Left lung (tissue), 10 donors: ENCODE data around the gene TNNI3. TPM values are rescaled to one million over a fixed set of nuclear protein-coding genes. Genes with fewer than 3 reads are reported as not detected.

ENCODE experiments used
- ATAC-seq: fragments of 200-7000 bp; cut with Tn5 transposase; one replicate; pipeline ENCODE4 v1.9.1; 2020; ENCODE audit warnings: moderate library complexity
- DNase-seq, 4 donors: peaks; one replicate each; pipeline ENCODE4 v3.0.0-alpha.2; 2013 to 2020
- H3K27ac ChIP-seq, 2 donors: fragments of 200-600 bp; sonication (generic) in 1 of 2; one replicate each; pipeline versions ENCODE4 v1.5.0 to v1.8.0; 2020 to 2021
- H3K27me3 ChIP-seq, 2 donors: fragments of 200-600 bp; sonication (generic) in 1 of 2; one replicate each; pipeline versions ENCODE4 v1.5.0 to v1.8.0; 2020 to 2021
- H3K36me3 ChIP-seq, 2 donors: fragments of 200-600 bp; sonication (generic) in 1 of 2; one replicate each; pipeline versions ENCODE4 v1.5.0 to v1.8.0; 2020 to 2021
- H3K4me1 ChIP-seq, 2 donors: fragments of 200-600 bp; one replicate each; pipeline ENCODE4 v1.8.0; 2021
- H3K4me3 ChIP-seq, 2 donors: fragments of 200-600 bp; sonication (generic) in 1 of 2; one replicate each; pipeline versions ENCODE4 v1.5.0 to v1.8.0; 2020 to 2021; ENCODE audit warnings: mild to moderate bottlenecking in 1 of 2
- H3K9me3 ChIP-seq, 2 donors: fragments of 200-600 bp; sonication (generic) in 1 of 2; one replicate each; pipeline versions ENCODE4 v1.5.0 to v1.8.0; 2020 to 2021
- CTCF ChIP-seq, 2 donors: fragments of 200-600 bp; sonication (generic) in 1 of 2; IDR thresholded peaks; one replicate each; pipeline versions ENCODE4 v1.5.0 to v1.8.0; 2021; ENCODE audit warnings: antibody characterized with exemption in 2 of 2
- intact Hi-C, 2 donors: fragments of 100-400 bp; cut with DNase I; formaldehyde crosslinking; loops; one replicate each; pipeline versions ENCODE4 v1.11.2 to v1.14.2; 2022
- polyA plus RNA-seq, 6 donors: library from polyadenylated mRNA; unstranded; fragments of 120-200 nt; gene quantifications; one replicate each; pipeline ENCODE4 v1.2.1, GENCODE V29; 2013; ENCODE audit not compliant: insufficient read length in 6 of 6
- total RNA-seq, 2 donors: library from RNA; stranded (reverse); fragmentation: NEBNext Ultra II Directional; extraction: Animal tissue kit (Norgen Biotek cat#: 25700); gene quantifications; one replicate each; pipeline ENCODE4 v1.2.1, GENCODE V29; 2021
- donor health status: DM: no; HTN: yes; CAD: no.
- donor health status: DM: no; HTN: no; CAD: no.

Gene TNNI3
- total and polyA plus RNA-seq, 8 donors: 0.75 to 1.6 (median 0.98) TPM; not detected in 1

DNA sequence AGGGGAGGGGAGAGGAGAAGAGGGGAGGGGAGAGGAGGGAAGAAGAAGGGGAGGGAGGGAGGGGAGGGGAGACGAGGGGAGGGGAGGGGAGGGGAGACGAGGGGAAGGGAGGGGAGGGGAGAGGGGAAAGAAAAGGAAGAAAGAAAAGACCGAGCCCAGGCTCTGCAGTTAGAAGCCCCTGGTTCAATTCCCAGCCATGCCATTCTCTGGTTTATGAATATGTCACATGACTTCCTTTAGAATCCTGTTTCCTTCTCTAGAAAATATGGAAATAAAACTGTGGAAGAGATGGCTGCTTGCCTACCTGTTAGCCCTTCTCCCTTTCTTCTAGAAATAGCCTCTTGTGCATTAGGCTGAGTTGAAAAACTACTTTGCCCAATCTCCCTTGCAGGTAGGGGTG, 22.8 kb downstream of the TNNI3 start:
- H3K9me3 ChIP-seq: no peaks in the 10 kb centered on the region
- peaks cover 9 to 90% of the 10 kb centered on the region in 2 donors for H3K27me3 ChIP-seq
- ATAC-seq: no peak
- H3K27ac ChIP-seq: no peak overlapping the region
- H3K4me3 ChIP-seq: no peak overlapping the region
- no peaks in the 10 kb centered on the region for H3K4me1 ChIP-seq
- intact Hi-C loops: no loop called here
- DNase-seq: no peak
- TF ChIP-seq CTCF (IDR thresholded peaks at IDR 0.05): no peak
- no peaks in the 10 kb centered on the region for H3K36me3 ChIP-seq

GRCh38 chr19:55133639-55134444, 23.7 kb downstream of the TNNI3 start:
- Histone ChIP-seq H3K27me3 (peaks cover 9 to 90% of the 10 kb centered on the region in 2 donors), H3K27ac (no peak overlapping the region), H3K4me1 (no peaks in the 10 kb centered on the region), H3K36me3 (no peaks in the 10 kb centered on the region), H3K4me3 (no peak overlapping the region), H3K9me3 (no peaks in the 10 kb centered on the region)
- DNase-seq (no peak), ATAC-seq (no peak)
- no peak for TF ChIP-seq CTCF (IDR thresholded peaks at IDR 0.05)
- intact Hi-C loops: no loop called here

GRCh38 chr19:55132453-55133129, 24.9 kb downstream of the TNNI3 start:
- ATAC-seq (peak; percentile 34), DNase-seq (no peak)
- no peaks in the 10 kb centered on the region for H3K9me3 ChIP-seq
- no peaks in the 10 kb centered on the region for H3K4me1 ChIP-seq
- no peak overlapping the region for H3K4me3 ChIP-seq
- no peaks in the 10 kb centered on the region for H3K36me3 ChIP-seq
- intact Hi-C loops: no loop called here
- H3K27me3 ChIP-seq: peaks cover 9 to 79% of the 10 kb centered on the region in 2 donors
- no peak for TF ChIP-seq CTCF (IDR thresholded peaks at IDR 0.05)
- no peak overlapping the region for H3K27ac ChIP-seq

DNA sequence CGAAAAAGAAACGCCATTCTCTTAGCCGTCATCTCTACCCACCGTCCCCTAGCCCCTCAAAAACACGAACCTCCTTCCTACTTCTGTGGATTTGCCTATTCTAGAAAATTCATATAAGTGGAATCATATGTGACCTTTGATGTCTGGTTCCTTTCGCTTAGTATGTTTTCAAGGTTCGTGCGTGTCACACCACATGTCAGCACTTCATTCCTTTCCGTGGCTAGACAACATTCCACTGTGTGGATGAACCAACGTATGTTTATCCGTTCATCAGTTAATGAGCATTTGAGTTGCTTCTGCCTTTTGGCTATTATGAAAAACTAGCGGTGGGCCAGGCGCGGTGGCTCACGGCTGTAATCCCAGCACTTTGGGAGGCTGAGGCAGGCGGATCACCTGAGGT, 26.1 kb downstream of the TNNI3 start:
- TF ChIP-seq CTCF (IDR thresholded peaks at IDR 0.05): no peak
- peaks cover 9 to 70% of the 10 kb centered on the region in 2 donors for H3K27me3 ChIP-seq
- H3K4me3 ChIP-seq: no peak overlapping the region
- H3K4me1 ChIP-seq: no peaks in the 10 kb centered on the region
- H3K36me3 ChIP-seq: no peaks in the 10 kb centered on the region
- H3K27ac ChIP-seq: no peak overlapping the region
- intact Hi-C loops: no loop called here
- ATAC-seq (no peak), DNase-seq (no peak)
- H3K9me3 ChIP-seq: no peaks in the 10 kb centered on the region

- DNase-seq: no peak
- H3K4me1 ChIP-seq: peaks cover 15 to 37% of the 10 kb centered on the region in 2 donors
- intact Hi-C loops: no loop called here
- H3K27ac ChIP-seq: no peak overlapping the region
- no peak for ATAC-seq
- H3K4me3 ChIP-seq: peak overlapping the region in 1 of 2 donors; percentile 91
- no peak for TF ChIP-seq CTCF (IDR thresholded peaks at IDR 0.05)
- no peaks in the 10 kb centered on the region for H3K9me3 ChIP-seq
- H3K36me3 ChIP-seq: no peaks in the 10 kb centered on the region
- H3K27me3 ChIP-seq: peaks cover 0 to 17% of the 10 kb centered on the region in 2 donors
Observed at GRCh38 chr19:55119053-55119452, 38.5 kb downstream of the TNNI3 start.
